Hepatocyte (in vitro differentiated cells): ENCODE data around the gene NOP14. TPM values are rescaled to one million over a fixed set of nuclear protein-coding genes. Genes with fewer than 3 reads are reported as not detected.

ENCODE experiments used
- DNase-seq: peaks from one replicate; pipeline ENCODE4 v3.0.0-alpha.2; 2016; ENCODE audit warnings: low spot score
- H2AFZ ChIP-seq: fragments of 200-600 bp; sonication (generic); 2 replicates; pipeline ENCODE4 v1.6.0; 2016; ENCODE audit warnings: antibody characterized with exemption, mild to moderate bottlenecking
- H3K27ac ChIP-seq: fragments of 200-600 bp; sonication (generic); 2 replicates; pipeline ENCODE4 v1.5.1; 2016; ENCODE audit warnings: mild to moderate bottlenecking
- H3K27me3 ChIP-seq: fragments of 200-600 bp; sonication (generic); 2 replicates; pipeline ENCODE4 v1.6.1; 2016
- H3K36me3 ChIP-seq: fragments of 200-600 bp; sonication (generic); replicated peaks from 2 replicates; pipeline ENCODE4 v1.5.1; 2016; ENCODE audit warnings: low read depth; ENCODE audit not compliant: insufficient read depth
- H3K4me1 ChIP-seq: fragments of 200-600 bp; sonication (generic); 2 replicates; pipeline ENCODE4 v1.5.1; 2016; ENCODE audit warnings: mild to moderate bottlenecking, moderate library complexity; ENCODE audit not compliant: insufficient read depth
- H3K4me2 ChIP-seq: fragments of 200-600 bp; sonication (generic); 2 replicates; pipeline ENCODE4 v1.6.0; 2016
- H3K4me3 ChIP-seq: fragments of 200-600 bp; sonication (generic); 2 replicates; pipeline ENCODE4 v1.5.1; 2016; ENCODE audit warnings: mild to moderate bottlenecking
- H3K79me2 ChIP-seq: fragments of 200-600 bp; sonication (generic); 2 replicates; pipeline ENCODE4 v1.6.0; 2017; ENCODE audit warnings: mild to moderate bottlenecking
- H3K9me2 ChIP-seq: fragments of 200-600 bp; sonication (generic); replicated peaks from 2 replicates; pipeline ENCODE4 v1.6.0; 2017; ENCODE audit warnings: mild to moderate bottlenecking; ENCODE audit not compliant: insufficient read depth
- H3K9me3 ChIP-seq: fragments of 200-600 bp; sonication (generic); 2 replicates; pipeline ENCODE4 v1.5.1; 2016; ENCODE audit warnings: low read depth, mild to moderate bottlenecking
- H4K20me1 ChIP-seq: fragments of 200-600 bp; sonication (generic); 2 replicates; pipeline ENCODE4 v1.6.0; 2016; ENCODE audit warnings: mild to moderate bottlenecking; ENCODE audit not compliant: insufficient read depth, poor library complexity, severe bottlenecking
- EZH2 ChIP-seq: fragments of 200-600 bp; sonication (generic); IDR thresholded peaks from 2 replicates; pipeline ENCODE4 v1.6.1; 2016; ENCODE audit warnings: antibody characterized with exemption, mild to moderate bottlenecking, borderline replicate concordance
- EZH2phosphoT487 ChIP-seq: fragments of 200-600 bp; sonication (generic); IDR thresholded peaks from one replicate; pipeline ENCODE4 v1.6.1; 2018; ENCODE audit warnings: antibody characterized with exemption, mild to moderate bottlenecking, low read depth, moderate library complexity; ENCODE audit not compliant: unreplicated experiment, severe bottlenecking
- WGBS: methylation state at CpG from one replicate; pipeline ENCODE4 v1.1.6; 2016; ENCODE audit warnings: low lambda C conversion rate; ENCODE audit errors: missing lambda C conversion rate; 5-methylcytosine and 5-hydroxymethylcytosine counted together
- polyA plus RNA-seq: library from polyadenylated mRNA; unstranded; fragments of >200 nt; fragmentation: Nextera tagmentation; extraction: Ambion mirVana; gene quantifications from 2 replicates; pipeline ENCODE4 v1.2.1, GENCODE V29; 2016
- total RNA-seq: library from RNA; depleted of rRNA; stranded (reverse); fragments of >200 nt; gene quantifications from 2 replicates; pipeline ENCODE4 v1.2.3, GENCODE V29; 2014
- TF ChIP-seq, protein P1 (sequence below): fragments of 200-600 bp; sonication (generic); IDR thresholded peaks from 2 replicates; pipeline ENCODE4 v1.5.1; 2016; ENCODE audit warnings: antibody characterized with exemption, mild to moderate bottlenecking; ENCODE audit not compliant: poor library complexity

NOP14 gene
- total and polyA plus RNA-seq, 2 experiments from 2014 or later = 18.8 to 22.7 TPM

DNA sequence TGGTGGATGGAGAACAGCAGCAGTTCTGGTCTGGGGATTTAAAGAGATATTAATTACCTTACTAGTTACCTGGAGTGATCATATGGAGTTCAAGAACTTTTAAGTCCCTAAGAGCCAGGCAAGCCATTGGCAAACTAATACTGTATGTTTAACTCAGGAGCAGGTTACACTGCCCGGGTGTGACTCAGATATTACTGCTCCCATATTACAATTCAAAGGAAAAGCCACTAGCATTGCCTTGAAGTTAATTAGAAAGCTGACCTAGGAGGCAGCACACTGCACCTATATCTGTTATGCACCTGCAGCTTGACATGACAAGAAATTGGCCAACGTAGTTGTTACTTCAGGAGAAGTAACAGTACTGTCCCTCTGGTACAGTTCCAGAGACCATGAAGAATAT is 47.4 kb upstream of the NOP14 start:
- peaks cover 14% of the 10 kb centered on the region for H3K4me1 ChIP-seq
- H3K79me2 ChIP-seq = no peaks in the 10 kb centered on the region
- peak; percentile 16 for DNase-seq
- peak overlapping the region; percentile 44 for H3K27ac ChIP-seq
- H2AFZ ChIP-seq = no peak overlapping the region
- WGBS = 67% methylated on average over 2 of the region's 2 CpGs
- no peaks in the 10 kb centered on the region for H3K9me3 ChIP-seq
- no peaks in the 10 kb centered on the region for H3K9me2 ChIP-seq
- H3K27me3 ChIP-seq = no peaks in the 10 kb centered on the region
- no peaks in the 10 kb centered on the region for H3K36me3 ChIP-seq
- H3K4me3 ChIP-seq = no peak overlapping the region
- no peak overlapping the region for H3K4me2 ChIP-seq
- H4K20me1 ChIP-seq = no peaks in the 10 kb centered on the region
- TF ChIP-seq EZH2 (no peak), EZH2phosphoT487 (no peak)
- TF ChIP-seq, protein P1, sequence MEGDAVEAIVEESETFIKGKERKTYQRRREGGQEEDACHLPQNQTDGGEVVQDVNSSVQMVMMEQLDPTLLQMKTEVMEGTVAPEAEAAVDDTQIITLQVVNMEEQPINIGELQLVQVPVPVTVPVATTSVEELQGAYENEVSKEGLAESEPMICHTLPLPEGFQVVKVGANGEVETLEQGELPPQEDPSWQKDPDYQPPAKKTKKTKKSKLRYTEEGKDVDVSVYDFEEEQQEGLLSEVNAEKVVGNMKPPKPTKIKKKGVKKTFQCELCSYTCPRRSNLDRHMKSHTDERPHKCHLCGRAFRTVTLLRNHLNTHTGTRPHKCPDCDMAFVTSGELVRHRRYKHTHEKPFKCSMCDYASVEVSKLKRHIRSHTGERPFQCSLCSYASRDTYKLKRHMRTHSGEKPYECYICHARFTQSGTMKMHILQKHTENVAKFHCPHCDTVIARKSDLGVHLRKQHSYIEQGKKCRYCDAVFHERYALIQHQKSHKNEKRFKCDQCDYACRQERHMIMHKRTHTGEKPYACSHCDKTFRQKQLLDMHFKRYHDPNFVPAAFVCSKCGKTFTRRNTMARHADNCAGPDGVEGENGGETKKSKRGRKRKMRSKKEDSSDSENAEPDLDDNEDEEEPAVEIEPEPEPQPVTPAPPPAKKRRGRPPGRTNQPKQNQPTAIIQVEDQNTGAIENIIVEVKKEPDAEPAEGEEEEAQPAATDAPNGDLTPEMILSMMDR = no peak

DNA sequence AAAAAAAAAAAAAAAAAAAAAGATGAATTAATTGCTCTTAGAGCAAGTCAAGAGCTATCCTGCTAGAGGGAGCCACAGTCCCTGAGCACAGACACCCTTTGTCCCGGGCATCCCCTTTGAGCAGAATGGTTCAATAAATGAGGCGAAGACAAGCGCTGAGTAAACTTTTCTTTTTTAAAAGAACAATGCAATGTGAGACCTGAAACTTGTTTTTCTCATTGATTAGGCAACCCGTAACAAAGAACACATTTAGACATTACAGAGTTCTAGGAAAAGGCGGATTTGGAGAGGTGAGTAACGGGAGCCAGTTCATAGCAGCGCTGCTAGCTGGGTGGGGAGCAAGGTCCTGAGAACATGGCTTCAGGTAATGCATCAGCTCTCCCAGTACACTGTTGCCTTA is 46.2 kb upstream of the NOP14 start:
- no peak overlapping the region for H2AFZ ChIP-seq
- H3K9me3 ChIP-seq = no peaks in the 10 kb centered on the region
- no peaks in the 10 kb centered on the region for H3K27me3 ChIP-seq
- no peaks in the 10 kb centered on the region for H3K9me2 ChIP-seq
- no peak overlapping the region for H3K4me2 ChIP-seq
- 71% methylated on average over 7 of the region's 7 CpGs for WGBS
- no peak overlapping the region for H3K27ac ChIP-seq
- H3K79me2 ChIP-seq = no peaks in the 10 kb centered on the region
- peak; percentile 40 for DNase-seq
- H4K20me1 ChIP-seq = no peaks in the 10 kb centered on the region
- TF ChIP-seq EZH2 (no peak), EZH2phosphoT487 (no peak)
- TF ChIP-seq, protein P1 = peak; percentile 21
- no peak overlapping the region for H3K4me3 ChIP-seq
- no peaks in the 10 kb centered on the region for H3K36me3 ChIP-seq
- H3K4me1 ChIP-seq = peaks cover 14% of the 10 kb centered on the region

DNA sequence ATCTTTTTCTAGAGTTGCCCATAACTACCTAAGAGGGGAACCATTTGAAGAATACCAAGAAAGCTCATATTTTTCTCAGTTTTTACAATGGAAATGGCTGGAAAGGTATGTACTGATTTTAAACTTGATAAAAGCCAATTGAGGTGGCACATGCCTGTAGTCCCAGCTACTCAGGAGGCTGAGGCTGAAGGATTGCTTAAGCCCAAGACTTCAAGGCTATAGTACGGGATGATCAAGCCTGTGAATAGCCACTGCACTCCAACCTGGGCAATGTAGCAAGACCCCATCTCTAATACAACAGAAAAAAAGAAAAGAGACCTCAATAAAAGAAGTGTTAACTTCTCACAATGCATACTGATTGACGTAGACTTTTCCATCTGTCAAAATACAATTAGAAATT is 44.5 kb upstream of the NOP14 start:
- Histone ChIP-seq H3K4me1 (peaks cover 6% of the 10 kb centered on the region), H3K4me3 (no peak overlapping the region), H3K4me2 (no peak overlapping the region), H3K79me2 (no peaks in the 10 kb centered on the region), H3K27ac (no peak overlapping the region), H3K9me3 (no peaks in the 10 kb centered on the region), H2AFZ (no peak overlapping the region), H3K9me2 (no peaks in the 10 kb centered on the region), H4K20me1 (no peaks in the 10 kb centered on the region), H3K27me3 (no peaks in the 10 kb centered on the region), H3K36me3 (no peaks in the 10 kb centered on the region)
- no peak for DNase-seq
- TF ChIP-seq EZH2phosphoT487 = no peak
- no peak for TF ChIP-seq EZH2
- TF ChIP-seq, protein P1 = no peak
- whole genome bisulfite sequencing = 100% methylated on average over 2 of the region's 2 CpGs

GRCh38 chr4:2996415-2996814 is 33.2 kb upstream of the NOP14 start:
- no peak for TF ChIP-seq EZH2phosphoT487
- TF ChIP-seq EZH2 = no peak
- TF ChIP-seq, protein P1 = no peak
- Histone ChIP-seq H3K9me2 (no peaks in the 10 kb centered on the region), H3K4me1 (no peaks in the 10 kb centered on the region), H3K79me2 (no peaks in the 10 kb centered on the region), H3K27me3 (no peaks in the 10 kb centered on the region), H3K4me3 (no peak overlapping the region), H4K20me1 (no peaks in the 10 kb centered on the region), H3K9me3 (no peaks in the 10 kb centered on the region), H3K4me2 (no peak overlapping the region), H3K27ac (no peak overlapping the region), H2AFZ (no peak overlapping the region), H3K36me3 (no peaks in the 10 kb centered on the region)
- 97% methylated on average over 4 of the region's 4 CpGs for WGBS
- no peak for DNase-seq
